GM18526 (cell line): Measurements from ENCODE around the gene TGFB1I1.

Experiments
- POLR2A ChIP-seq: IDR thresholded peaks from 3 replicates; pipeline ENCODE4 v1.6.1; 2011; ENCODE audit not compliant: insufficient read length; ENCODE audit errors: extremely low read depth

TGFB1I1 gene

GRCh38 chr16:31507617-31507928, 35.6 kb downstream of the TGFB1I1 start:
- TF ChIP-seq POLR2A = no peak

GRCh38 chr16:31507929-31508705, 36.2 kb downstream of the TGFB1I1 start, which contains the start of gene RUSF1:
Gene RUSF1 (minus strand): TSS chr16:31508391. CDS start chr16:31508373, 18 bp downstream.
- peak; percentile 80 for TF ChIP-seq POLR2A

- no peak for TF ChIP-seq POLR2A
These were observed 36.8 kb downstream of the TGFB1I1 start for GRCh38 chr16:31508706-31509195.

- no peak for TF ChIP-seq POLR2A
These were observed 41.2 kb downstream of the TGFB1I1 start for GRCh38 chr16:31513126-31513525.

GRCh38 chr16:31513884-31514283, 41.9 kb downstream of the TGFB1I1 start:
- TF ChIP-seq POLR2A = no peak

- TF ChIP-seq POLR2A = no peak
These were observed 45.9 kb downstream of the TGFB1I1 start for GRCh38 chr16:31517800-31518402.

GRCh38 chr16:31519759-31520431, 47.9 kb downstream of the TGFB1I1 start:
- no peak for TF ChIP-seq POLR2A

GRCh38 chr16:31521368-31521767, 49.4 kb downstream of the TGFB1I1 start:
- TF ChIP-seq POLR2A = no peak

GRCh38 chr16:31522071-31522470, 50.1 kb downstream of the TGFB1I1 start:
- no peak for TF ChIP-seq POLR2A

- no peak for TF ChIP-seq POLR2A
These were observed 53.2 kb downstream of the TGFB1I1 start for GRCh38 chr16:31525113-31525512.
